ENCODE results near the gene PDE4D.

GRCh38 chr5:58987193-58987592 is 906.3 kb downstream of the PDE4D start:
- TF ChIP-seq CTCF (conservative IDR thresholded peaks at IDR 0.05; ENCODE audit: low read depth, low read length) (no peak), EZH2 (IDR thresholded peaks at IDR 0.05; ENCODE audit: borderline replicate concordance, low read depth, low read length, poor library complexity, severe bottlenecking) (no peak)
